Measurements from ENCODE around the gene CDC42BPB.

DNA sequence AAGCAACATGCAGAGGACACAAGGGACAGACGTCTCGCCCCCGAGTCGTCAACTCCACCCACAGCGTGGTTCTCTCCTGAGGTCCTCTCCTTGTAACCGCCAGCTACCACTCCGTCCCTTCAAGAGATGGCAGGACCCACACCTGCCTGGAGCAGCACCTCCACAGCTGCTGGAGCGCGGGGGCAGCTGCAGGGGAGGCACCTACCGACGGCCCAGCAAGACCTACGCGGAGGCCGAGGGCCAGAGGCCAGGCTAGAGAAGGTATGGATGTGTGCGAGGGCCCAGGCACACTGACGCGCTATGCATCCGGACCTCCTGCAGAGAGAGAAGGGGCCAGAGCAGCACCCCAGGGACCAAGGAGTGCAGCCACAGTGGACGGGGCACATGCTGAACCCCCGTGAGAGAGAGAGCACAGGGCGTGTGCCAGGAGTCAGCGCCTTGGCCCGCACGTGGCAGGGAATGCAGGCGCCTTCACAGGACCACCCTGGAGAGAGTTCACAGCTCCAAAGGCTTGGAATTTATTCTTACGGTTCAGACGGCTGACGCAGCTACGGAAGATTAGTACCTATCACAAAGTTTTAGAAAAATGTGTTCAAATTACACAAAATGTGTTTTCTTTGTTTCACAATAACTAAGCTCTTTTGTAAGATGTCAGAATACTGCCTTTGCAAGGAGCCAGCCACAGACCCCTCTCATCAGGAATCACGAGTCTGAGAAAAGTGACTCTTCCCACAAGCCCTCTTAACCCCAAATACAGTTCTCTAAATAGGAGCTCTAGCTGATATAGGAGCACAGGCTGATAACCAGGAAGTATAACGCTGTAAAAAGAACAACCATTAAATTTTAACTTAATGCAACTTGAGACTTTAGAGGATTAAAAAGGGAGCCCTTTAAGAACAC, 36.8 kb downstream of the CDC42BPB start:
- TF ChIP-seq POLR2A (IDR thresholded peaks at IDR 0.05) = no peak
- TF ChIP-seq, protein P1, sequence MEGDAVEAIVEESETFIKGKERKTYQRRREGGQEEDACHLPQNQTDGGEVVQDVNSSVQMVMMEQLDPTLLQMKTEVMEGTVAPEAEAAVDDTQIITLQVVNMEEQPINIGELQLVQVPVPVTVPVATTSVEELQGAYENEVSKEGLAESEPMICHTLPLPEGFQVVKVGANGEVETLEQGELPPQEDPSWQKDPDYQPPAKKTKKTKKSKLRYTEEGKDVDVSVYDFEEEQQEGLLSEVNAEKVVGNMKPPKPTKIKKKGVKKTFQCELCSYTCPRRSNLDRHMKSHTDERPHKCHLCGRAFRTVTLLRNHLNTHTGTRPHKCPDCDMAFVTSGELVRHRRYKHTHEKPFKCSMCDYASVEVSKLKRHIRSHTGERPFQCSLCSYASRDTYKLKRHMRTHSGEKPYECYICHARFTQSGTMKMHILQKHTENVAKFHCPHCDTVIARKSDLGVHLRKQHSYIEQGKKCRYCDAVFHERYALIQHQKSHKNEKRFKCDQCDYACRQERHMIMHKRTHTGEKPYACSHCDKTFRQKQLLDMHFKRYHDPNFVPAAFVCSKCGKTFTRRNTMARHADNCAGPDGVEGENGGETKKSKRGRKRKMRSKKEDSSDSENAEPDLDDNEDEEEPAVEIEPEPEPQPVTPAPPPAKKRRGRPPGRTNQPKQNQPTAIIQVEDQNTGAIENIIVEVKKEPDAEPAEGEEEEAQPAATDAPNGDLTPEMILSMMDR (IDR thresholded peaks at IDR 0.05) = no peak
